Neutrophil (primary cell): ENCODE results near the gene GCGR.
A peak's percentile ranks its signal among the peaks of the same experiment; 100 is the strongest.

ENCODE experiments used
- H3K27ac ChIP-seq: fragments of 200-600 bp; sonication (generic); 2 replicates; pipeline ENCODE4 v1.5.1; 2016; ENCODE audit warnings: mild to moderate bottlenecking, moderate library complexity
- H3K27me3 ChIP-seq: fragments of 200-600 bp; sonication (generic); 2 replicates; pipeline ENCODE4 v1.6.0; 2016; ENCODE audit warnings: mild to moderate bottlenecking
- H3K36me3 ChIP-seq: fragments of 200-600 bp; sonication (generic); 2 replicates; pipeline ENCODE4 v1.5.1; 2017
- H3K4me1 ChIP-seq, 2 experiments: fragments of 200-600 bp in 1 of 2; sonication (generic) in 1 of 2; 1 replicate in 1 of 2; 2 replicates in 1 of 2; pipeline versions ENCODE4 v1.5.1 to v1.6.1; 2013 to 2016; ENCODE audit warnings: low read depth in 1 of 2, low read length in 1 of 2, mild to moderate bottlenecking in 1 of 2, moderate library complexity in 1 of 2; ENCODE audit not compliant: control insufficient read depth in 1 of 2, insufficient read depth in 1 of 2
- H3K4me3 ChIP-seq, 2 experiments: fragments of 200-600 bp in 1 of 2; sonication (generic) in 1 of 2; 1 replicate in 1 of 2; 2 replicates in 1 of 2; pipeline ENCODE4 v1.5.1; 2013 to 2016; ENCODE audit warnings: low read depth in 1 of 2, low read length in 1 of 2, mild to moderate bottlenecking in 1 of 2, moderate library complexity in 1 of 2
- H3K9me3 ChIP-seq: fragments of 200-600 bp; sonication (generic); 2 replicates; pipeline ENCODE4 v1.5.1; 2016
- TF ChIP-seq, protein P1 (sequence below): fragments of 200-600 bp; sonication (generic); IDR thresholded peaks from 2 replicates; pipeline ENCODE4 v1.5.1; 2016; ENCODE audit warnings: antibody characterized with exemption

The GCGR gene

DNA sequence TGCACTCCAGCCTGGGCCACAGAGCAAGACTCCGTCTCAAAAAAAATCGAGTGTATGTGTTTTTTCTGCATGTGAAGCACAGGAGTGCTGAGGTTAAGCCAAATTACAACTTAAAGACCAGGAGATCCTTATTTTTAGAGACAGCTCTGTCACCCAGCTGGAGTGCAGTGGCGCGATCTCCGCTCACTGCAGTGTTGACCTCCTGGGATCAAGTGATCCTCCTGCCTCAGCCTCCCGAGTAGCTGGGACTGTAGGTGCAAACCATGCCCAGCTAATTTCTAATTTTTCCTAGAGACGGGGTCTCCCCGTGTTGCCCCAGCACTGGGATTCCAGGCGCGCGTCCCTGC lies 38.4 kb downstream of the GCGR start:
- Histone ChIP-seq H3K4me1 (peaks cover 41 to 51% of the 10 kb centered on the region in 2 experiments), H3K4me3 (no peak overlapping the region), H3K9me3 (no peaks in the 10 kb centered on the region), H3K27ac (no peak overlapping the region), H3K27me3 (no peaks in the 10 kb centered on the region), H3K36me3 (peaks cover 53% of the 10 kb centered on the region)
- TF ChIP-seq, protein P1, sequence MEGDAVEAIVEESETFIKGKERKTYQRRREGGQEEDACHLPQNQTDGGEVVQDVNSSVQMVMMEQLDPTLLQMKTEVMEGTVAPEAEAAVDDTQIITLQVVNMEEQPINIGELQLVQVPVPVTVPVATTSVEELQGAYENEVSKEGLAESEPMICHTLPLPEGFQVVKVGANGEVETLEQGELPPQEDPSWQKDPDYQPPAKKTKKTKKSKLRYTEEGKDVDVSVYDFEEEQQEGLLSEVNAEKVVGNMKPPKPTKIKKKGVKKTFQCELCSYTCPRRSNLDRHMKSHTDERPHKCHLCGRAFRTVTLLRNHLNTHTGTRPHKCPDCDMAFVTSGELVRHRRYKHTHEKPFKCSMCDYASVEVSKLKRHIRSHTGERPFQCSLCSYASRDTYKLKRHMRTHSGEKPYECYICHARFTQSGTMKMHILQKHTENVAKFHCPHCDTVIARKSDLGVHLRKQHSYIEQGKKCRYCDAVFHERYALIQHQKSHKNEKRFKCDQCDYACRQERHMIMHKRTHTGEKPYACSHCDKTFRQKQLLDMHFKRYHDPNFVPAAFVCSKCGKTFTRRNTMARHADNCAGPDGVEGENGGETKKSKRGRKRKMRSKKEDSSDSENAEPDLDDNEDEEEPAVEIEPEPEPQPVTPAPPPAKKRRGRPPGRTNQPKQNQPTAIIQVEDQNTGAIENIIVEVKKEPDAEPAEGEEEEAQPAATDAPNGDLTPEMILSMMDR, result no peak

DNA sequence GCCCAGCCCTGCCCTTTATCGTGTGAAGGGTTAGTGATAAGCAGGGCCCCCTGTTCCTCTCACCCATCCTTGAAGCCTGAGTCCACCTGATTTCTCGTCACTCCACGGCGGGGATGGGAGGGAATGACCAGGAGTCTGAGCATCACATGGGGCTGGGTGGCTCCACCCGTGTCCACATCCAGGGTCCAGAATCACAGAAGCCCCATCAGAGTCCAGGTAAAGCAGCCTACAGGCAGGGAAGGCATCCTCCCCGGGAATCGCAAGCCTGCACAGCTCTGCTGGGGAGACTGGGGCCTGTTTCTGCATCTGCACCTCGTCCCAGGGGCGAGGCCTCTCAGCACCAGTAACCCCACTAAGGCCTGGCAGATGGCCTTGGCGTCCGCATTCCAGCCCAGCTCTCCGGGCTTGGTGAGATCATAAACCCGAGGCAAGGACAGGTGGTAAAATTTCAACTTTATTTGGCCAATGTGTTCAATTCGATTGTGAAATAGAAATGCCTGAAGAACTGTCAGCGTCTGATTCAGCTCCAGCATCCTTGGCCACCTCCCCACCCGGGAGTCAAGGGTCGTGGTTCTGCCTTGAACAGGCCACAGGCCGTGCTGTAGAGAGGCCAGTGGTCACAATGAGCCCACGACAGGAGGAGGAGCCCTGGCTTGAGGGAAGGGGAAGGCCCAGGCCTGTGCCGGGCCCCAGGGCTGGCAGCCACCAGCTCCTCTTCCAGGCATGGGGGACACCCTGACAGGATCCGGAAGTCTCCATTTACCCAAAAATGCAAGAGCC lies 39.0 kb downstream of the GCGR start:
- Histone ChIP-seq H3K4me3 (no peak overlapping the region), H3K27me3 (no peaks in the 10 kb centered on the region), H3K9me3 (no peaks in the 10 kb centered on the region), H3K36me3 (peaks cover 58% of the 10 kb centered on the region), H3K4me1 (peaks cover 35 to 46% of the 10 kb centered on the region in 2 experiments), H3K27ac (peak overlapping the region; percentile 33)
- TF ChIP-seq, protein P1, result no peak

DNA sequence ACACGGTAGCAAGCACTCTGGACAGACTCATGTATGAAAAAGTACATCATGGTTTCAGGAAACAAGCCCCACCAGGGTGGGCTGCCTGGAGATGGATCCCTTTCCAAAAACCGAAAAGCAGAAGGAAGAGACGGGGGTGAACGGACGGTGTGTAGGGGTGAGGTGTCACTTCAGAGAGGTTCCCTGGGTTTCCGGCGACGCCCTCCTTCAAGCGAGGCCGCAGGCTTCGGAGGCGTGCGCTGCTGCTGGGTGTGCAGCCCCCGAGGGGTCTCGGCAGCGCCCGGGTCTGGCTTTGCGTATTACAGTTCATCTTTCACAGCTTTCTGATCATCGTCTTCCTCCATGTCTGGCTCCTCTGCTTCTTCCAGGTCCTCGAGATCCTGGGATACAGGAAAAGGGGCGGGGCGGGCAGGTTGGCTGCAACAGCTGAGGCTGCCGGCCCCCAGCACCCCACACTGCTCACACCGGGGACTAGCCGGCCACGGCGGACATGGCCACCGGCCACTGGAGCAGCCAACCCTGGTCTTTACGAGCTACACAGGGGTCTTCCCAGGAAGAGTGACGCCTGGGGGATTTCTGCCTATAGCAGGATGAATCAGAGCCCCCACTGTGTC lies 39.9 kb downstream of the GCGR start:
- Histone ChIP-seq H3K36me3 (peaks cover 63% of the 10 kb centered on the region), H3K4me1 (peaks cover 26 to 37% of the 10 kb centered on the region in 2 experiments), H3K27me3 (no peaks in the 10 kb centered on the region), H3K27ac (peak overlapping the region; percentile 33), H3K9me3 (no peaks in the 10 kb centered on the region), H3K4me3 (no peak overlapping the region)
- TF ChIP-seq, protein P1, result no peak

DNA sequence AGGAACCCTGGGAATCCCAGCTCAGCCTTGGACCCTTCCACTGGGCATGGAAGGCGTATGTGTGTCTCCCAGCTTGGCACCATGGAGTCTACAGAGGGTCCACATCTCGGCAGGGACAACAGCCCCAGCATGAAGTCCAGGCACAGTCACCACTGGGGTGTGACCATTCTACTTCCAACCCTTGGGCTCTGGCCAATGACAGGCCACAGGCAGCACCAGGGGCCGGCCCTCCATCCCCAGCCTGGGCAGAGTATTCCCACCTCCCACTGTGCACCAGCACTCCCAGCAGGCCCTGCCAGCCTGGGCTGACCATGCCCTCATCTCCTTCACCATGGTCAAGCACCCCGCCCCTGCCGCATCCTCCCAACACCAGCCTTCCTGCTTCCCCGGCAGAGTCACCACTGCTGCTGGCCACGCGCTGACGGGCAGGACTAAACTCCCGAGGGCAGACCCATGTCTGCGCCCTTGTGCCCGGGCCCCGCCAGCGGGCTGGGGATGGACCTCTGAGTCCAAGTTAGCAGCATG lies 40.4 kb downstream of the GCGR start:
- Histone ChIP-seq H3K27ac (no peak overlapping the region), H3K36me3 (peaks cover 67% of the 10 kb centered on the region), H3K9me3 (no peaks in the 10 kb centered on the region), H3K4me1 (peaks cover 21 to 31% of the 10 kb centered on the region in 2 experiments), H3K27me3 (no peaks in the 10 kb centered on the region), H3K4me3 (no peak overlapping the region)
- TF ChIP-seq, protein P1, result no peak

DNA sequence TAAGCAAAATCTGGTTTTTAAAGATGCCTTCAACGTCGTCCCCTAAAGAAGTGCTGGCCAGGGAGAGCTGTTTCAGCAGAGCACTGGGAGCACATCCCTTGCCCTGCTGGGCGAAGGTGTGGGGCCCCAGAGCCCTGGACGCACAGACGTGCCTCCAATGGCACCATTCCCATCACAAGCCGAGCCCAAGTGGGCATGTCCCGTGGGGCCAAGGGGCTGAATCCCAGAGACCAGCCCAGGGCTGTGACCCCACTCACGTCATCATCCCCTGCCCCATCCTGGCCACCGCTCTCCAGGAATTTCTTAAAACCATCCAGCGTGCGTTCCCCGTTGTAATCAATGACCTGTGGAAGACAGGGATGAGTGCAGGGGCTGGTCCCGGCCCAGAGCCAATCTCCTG lies 40.9 kb downstream of the GCGR start:
- Histone ChIP-seq H3K4me3 (no peak overlapping the region), H3K36me3 (peaks cover 67% of the 10 kb centered on the region), H3K4me1 (peaks cover 21 to 29% of the 10 kb centered on the region in 2 experiments), H3K27ac (no peak overlapping the region), H3K27me3 (no peaks in the 10 kb centered on the region), H3K9me3 (no peaks in the 10 kb centered on the region)
- TF ChIP-seq, protein P1, result no peak
